ENCODE measurements around the gene BCL2L1.
"Not testable (repeated sequence)": the region's sequence is repeated elsewhere in the genome, so short reads cannot be mapped to it uniquely, and the experiment has no call there.

BCL2L1 gene

GRCh38 chr20:31648104-31648503 lies 74.6 kb downstream of the BCL2L1 start:
- not testable (repeated sequence) for DNase-seq (ENCODE audit: low read depth)

- DNase-seq (ENCODE audit: low read depth) = no peak
These were observed 78.0 kb downstream of the BCL2L1 start for GRCh38 chr20:31644701-31645100.

GRCh38 chr20:31643522-31643921 lies 79.1 kb downstream of the BCL2L1 start:
- DNase-seq (ENCODE audit: low read depth) = no peak

DNA sequence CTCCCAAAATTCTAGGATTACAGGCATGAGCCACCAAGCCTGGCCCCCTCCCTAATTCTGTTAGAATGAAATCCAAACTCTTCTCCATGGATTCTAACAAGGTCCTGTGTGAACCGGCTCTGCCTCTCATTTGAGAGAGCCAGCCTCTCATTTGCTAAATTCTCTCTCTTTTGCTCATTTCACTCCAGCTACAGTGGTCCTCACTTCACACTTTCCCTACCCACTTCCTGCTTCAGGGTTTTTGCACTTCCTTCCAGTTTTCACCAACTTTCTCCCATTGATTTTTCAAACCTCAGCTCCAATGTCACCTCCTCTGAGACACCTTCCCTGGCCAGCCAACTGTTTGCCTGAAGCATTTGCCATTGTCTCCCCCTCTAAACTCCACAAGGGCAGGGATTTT lies 79.8 kb downstream of the BCL2L1 start:
- no peak for DNase-seq (ENCODE audit: low read depth)

DNA sequence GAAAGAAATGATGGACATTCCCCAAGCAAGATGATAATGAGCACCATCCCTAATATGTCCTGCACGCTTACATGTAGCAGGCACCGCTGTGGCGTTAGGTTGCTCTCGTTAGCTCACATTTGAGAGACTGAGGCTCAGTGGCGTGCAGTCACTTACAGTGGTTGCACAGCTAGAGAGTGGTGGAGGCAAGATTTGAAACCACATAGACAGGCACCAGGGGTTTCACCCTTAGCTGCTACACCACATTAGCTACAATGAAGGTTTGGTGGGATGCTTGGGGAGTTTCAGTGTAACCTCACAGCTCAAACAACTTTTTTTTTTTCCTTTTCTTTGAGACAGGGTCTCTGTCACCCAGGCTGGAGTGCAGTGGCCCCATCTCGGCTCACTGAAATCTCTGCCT lies 81.3 kb downstream of the BCL2L1 start:
- DNase-seq (ENCODE audit: low read depth) = no peak

GRCh38 chr20:31640259-31640658 lies 82.4 kb downstream of the BCL2L1 start:
- DNase-seq (ENCODE audit: low read depth) = no peak

DNA sequence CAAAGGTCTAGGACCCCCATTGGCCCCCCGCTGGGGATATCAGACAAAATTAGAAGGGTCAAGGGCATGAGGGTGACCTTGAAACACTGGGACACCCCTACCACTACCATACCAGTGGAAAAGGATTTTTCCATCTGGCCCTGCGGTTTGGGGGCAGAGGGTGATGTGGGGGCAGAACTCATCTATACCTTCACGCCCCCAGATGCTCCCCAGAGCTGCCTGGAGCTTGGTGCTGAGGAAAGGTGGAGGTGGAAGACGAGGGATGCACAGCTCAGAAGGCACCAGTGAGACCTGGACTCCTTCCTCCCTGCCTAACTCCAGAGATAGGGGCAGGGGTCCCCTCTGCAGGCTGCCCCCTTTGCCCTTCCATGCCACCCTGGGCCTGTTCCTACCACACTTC lies 83.9 kb downstream of the BCL2L1 start:
- DNase-seq (ENCODE audit: low read depth) = no peak

- DNase-seq (ENCODE audit: low read depth) = no peak
These were observed 84.4 kb downstream of the BCL2L1 start for GRCh38 chr20:31638317-31638716.

DNA sequence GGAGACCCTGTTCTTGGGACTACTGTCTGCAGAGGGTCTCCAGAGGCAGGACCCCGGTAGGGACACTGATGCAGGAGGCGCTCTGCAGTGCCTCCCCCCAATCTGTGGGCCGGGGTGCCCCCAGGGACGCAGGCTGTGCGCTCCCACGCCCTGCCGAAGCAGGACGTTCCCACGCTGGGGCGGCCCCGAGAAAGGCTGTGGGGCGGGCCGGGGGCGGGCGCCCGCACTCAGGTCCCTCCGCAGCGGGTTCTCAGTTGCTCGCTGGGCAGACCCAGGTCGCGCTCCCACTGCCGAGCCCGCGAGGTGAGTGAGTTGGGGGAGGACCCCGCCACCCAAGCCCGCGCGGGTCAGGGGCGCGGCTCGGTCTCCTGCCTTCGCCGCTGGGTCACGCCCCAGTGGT lies 85.0 kb downstream of the BCL2L1 start, which contains the start of gene COX4I2:
Gene COX4I2 (plus strand): TSS at position 253 of the 400 bp plus-strand sequence. CDS start 1,106 bp downstream, outside the sequence.
- no peak for DNase-seq (ENCODE audit: low read depth)

GRCh38 chr20:31633339-31633914 lies 89.2 kb downstream of the BCL2L1 start:
- DNase-seq (ENCODE audit: low read depth) = no peak

DNA sequence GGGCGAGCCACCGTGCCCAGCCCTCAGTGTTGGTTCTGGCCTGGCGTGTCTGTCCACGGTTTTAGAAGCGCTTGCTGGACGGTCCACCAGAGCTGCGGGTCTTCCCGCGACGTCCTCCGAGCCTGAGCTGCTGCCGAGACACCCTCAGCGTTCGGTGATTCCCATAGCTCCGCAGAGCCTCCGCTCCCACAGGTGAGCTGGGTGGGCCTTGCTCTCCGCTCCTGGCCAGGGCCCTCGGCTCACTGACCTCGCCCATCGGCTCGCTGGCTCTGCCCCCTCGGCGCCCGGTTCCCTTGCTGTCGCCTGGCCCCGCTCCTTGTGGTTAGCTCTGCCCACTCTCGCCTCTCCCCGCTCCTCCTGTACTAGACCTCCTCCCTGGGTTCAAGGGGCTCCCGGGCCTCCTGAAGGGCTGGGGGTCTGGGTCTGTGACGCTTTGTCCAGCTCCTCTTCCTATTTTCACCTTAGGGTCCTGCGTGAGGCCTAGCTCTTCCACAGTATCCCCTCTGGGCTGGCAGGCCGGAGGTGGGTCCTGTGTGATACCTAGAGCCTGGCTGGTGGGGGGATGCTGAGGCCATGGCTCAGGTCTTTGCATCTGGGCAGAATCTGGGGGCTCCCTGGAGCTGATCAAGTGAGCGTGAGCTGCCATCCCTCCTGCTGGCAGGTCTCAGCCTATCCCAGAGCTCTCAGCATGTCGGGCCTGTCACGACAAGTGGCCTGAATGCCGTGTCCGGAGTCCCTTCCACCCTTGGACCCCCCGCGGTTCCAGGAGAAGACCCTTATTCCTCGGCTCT lies 89.9 kb downstream of the BCL2L1 start:
- no peak for DNase-seq (ENCODE audit: low read depth)

DNA sequence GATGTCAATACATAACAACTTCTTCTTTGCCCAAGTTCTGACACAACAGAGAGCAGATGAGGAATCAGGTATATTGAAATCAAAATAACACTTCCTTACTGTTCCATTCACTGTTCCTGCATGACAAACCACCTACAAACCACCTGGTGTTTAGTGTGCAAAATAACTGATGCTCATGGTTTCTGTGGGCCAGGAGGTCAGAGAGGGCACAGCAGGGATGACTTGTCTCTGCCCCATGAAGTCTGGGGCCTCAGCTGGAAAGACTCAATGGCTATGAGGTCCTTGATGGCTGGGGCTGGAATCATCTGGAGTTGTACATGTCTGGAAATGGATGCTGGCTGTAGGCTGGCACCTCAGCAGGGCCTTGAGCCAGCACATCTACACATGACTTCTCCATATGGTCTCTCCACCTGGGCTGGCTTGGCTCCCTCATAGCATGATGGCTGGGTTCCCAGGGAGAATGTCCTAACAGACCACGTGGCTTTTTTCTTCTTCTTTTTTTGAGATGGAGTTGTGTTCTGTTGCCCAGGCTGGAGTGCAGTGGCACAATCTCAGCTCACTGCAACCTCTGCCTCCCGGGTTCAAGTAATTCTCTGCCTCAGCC lies 92.4 kb downstream of the BCL2L1 start:
- DNase-seq (ENCODE audit: low read depth) = no peak

- not testable (repeated sequence) for DNase-seq (ENCODE audit: low read depth)
These were observed 94.6 kb downstream of the BCL2L1 start for GRCh38 chr20:31628057-31628456.

DNA sequence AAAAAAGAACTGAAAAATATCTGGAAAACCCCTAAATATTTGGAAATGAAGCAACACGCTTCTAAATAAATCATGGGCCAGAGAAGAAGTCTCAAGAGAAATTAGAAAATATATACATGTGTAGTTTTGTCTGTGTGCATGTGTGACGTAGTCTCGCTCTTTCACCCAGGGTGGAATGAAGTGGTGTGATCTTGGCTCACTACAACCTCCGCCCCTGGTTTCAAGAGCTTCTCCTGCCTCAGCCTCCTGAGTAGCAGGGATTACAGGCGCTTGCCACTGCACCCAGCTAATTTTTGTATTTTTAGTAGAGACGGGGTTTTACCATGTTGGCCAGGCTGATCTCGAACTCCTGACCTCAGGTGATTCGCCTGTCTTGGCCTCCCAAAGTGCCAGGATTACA lies 96.1 kb downstream of the BCL2L1 start:
- not testable (repeated sequence) for DNase-seq (ENCODE audit: low read depth)

DNA sequence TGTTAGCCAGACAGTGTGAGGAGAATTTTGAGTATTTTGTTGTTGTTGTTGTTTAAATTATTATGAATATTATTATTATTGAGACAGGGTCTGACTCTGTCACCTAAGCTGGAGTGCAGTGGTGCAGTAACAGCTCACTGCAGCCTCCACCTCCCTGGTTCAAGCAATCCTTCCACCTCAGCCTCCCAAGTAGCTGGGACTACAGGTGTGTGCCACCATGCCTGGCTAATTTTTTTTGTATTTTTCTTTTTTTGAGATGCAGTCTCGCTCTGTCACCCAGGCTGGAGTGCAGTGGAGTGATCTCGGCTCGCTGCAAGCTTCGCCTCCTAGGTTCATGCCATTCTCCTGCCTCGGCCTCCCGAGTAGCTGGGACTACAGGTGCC lies 99.6 kb downstream of the BCL2L1 start:
- not testable (repeated sequence) for DNase-seq (ENCODE audit: low read depth)

- no peak for DNase-seq (ENCODE audit: low read depth)
These were observed 102.4 kb downstream of the BCL2L1 start for GRCh38 chr20:31620246-31620645.

GRCh38 chr20:31617432-31618104 lies 105.1 kb downstream of the BCL2L1 start:
- DNase-seq (ENCODE audit: low read depth) = no peak

DNA sequence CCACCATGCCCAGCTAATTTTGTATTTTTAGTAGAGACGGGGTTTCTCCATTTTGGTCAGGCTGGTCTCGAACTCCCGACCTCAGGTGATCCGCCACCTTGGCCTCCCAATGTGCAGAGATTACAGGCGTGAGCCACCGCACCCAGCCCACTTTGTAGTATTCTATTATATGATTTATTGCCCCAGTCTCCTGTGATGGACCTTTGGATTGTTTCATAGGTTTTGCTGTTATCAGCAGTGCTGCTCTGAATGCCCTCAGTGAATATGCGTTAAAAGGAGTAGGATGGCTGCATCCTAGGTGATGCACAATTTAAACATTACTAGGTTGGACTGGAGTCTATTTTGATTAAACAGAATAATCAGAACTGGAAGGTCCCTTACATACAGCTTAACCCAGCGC lies 107.3 kb downstream of the BCL2L1 start:
- DNase-seq (ENCODE audit: low read depth) = no peak

Measured in CMK (cell line).